Astrocyte (in vitro differentiated cells and primary cell): Measurements from ENCODE around the gene IL13. TPM values are rescaled to one million over a fixed set of nuclear protein-coding genes. Genes with fewer than 3 reads are reported as not detected.

Experiments used
- DNase-seq: peaks from one replicate; pipeline ENCODE4 v3.0.0-alpha.2; 2010; ENCODE audit warnings: low read depth
- FAIRE-seq: peaks from 2 replicates; lab custom pipeline; 2011; peaks lifted over from hg19 to GRCh38; lab: Jason Lieb, UNC
- H2AFZ ChIP-seq: 2 replicates; pipeline ENCODE4 v1.6.0; 2012; ENCODE audit warnings: low read depth, low read length, inconsistent platforms
- H3K27ac ChIP-seq: 2 replicates; pipeline ENCODE4 v1.5.1; 2011; ENCODE audit warnings: low read depth, low read length, inconsistent platforms
- H3K27me3 ChIP-seq: 2 replicates; pipeline ENCODE4 v1.6.0; 2011; ENCODE audit warnings: low read length, inconsistent platforms; ENCODE audit not compliant: insufficient read depth
- H3K36me3 ChIP-seq: 2 replicates; pipeline ENCODE4 v1.5.1; 2011; ENCODE audit warnings: low read length, inconsistent platforms; ENCODE audit not compliant: insufficient read depth
- H3K4me1 ChIP-seq: 2 replicates; pipeline ENCODE4 v1.5.1; 2011; ENCODE audit warnings: low read length, inconsistent platforms; ENCODE audit not compliant: insufficient read depth
- H3K4me2 ChIP-seq: 2 replicates; pipeline ENCODE4 v1.6.0; 2012; ENCODE audit warnings: low read length, inconsistent platforms
- H3K4me3 ChIP-seq: 2 replicates; pipeline ENCODE4 v1.5.1; 2011; ENCODE audit warnings: low read depth, mild to moderate bottlenecking, low read length, inconsistent platforms; ENCODE audit not compliant: insufficient read depth
- H3K79me2 ChIP-seq: 2 replicates; pipeline ENCODE4 v1.6.0; 2012; ENCODE audit warnings: mild to moderate bottlenecking, low read length, inconsistent platforms; ENCODE audit not compliant: insufficient read depth
- H3K9ac ChIP-seq: 2 replicates; pipeline ENCODE4 v1.6.0; 2012; ENCODE audit warnings: mild to moderate bottlenecking, low read length, inconsistent platforms
- H3K9me3 ChIP-seq: 2 replicates; pipeline ENCODE4 v1.5.1; 2012; ENCODE audit warnings: low read depth, mild to moderate bottlenecking, low read length, inconsistent platforms; ENCODE audit not compliant: insufficient read depth
- H4K20me1 ChIP-seq: 2 replicates; pipeline ENCODE4 v1.6.0; 2012; ENCODE audit warnings: low read length, inconsistent platforms; ENCODE audit not compliant: insufficient read depth
- H3K27ac Mint-ChIP-seq: one replicate; pipeline ENCODE4 v1.8.0; 2021; ENCODE audit warnings: mild to moderate bottlenecking, mixed read lengths; ENCODE audit not compliant: unreplicated experiment
- H3K27me3 Mint-ChIP-seq: one replicate; pipeline ENCODE4 v1.8.0; 2021; ENCODE audit warnings: low read depth, mixed read lengths; ENCODE audit not compliant: unreplicated experiment
- H3K36me3 Mint-ChIP-seq: one replicate; pipeline ENCODE4 v1.8.0; 2021; ENCODE audit warnings: low read depth, mixed read lengths; ENCODE audit not compliant: unreplicated experiment
- H3K4me1 Mint-ChIP-seq: one replicate; pipeline ENCODE4 v1.8.0; 2021; ENCODE audit warnings: low read depth, mixed read lengths; ENCODE audit not compliant: unreplicated experiment
- H3K4me3 Mint-ChIP-seq: one replicate; pipeline ENCODE4 v1.8.0; 2021; ENCODE audit warnings: mild to moderate bottlenecking, moderate library complexity, mixed read lengths; ENCODE audit not compliant: unreplicated experiment
- H3K9me3 Mint-ChIP-seq: one replicate; pipeline ENCODE4 v1.8.0; 2021; ENCODE audit warnings: mild to moderate bottlenecking, mixed read lengths; ENCODE audit not compliant: unreplicated experiment
- EZH2 ChIP-seq: IDR thresholded peaks from 2 replicates; pipeline ENCODE4 v1.6.1; 2012; ENCODE audit warnings: mild to moderate bottlenecking, low read length, inconsistent platforms; ENCODE audit not compliant: insufficient read depth
- total RNA-seq: library from RNA; stranded (reverse); gene quantifications from 2 replicates; pipeline ENCODE4 v1.2.1, GENCODE V29; 2021
- TF ChIP-seq, protein P1 (sequence below): IDR thresholded peaks from 2 replicates; pipeline ENCODE4 v1.5.1; 2011; ENCODE audit warnings: low read depth, mild to moderate bottlenecking, inconsistent platforms, low read length, moderate library complexity; ENCODE audit not compliant: insufficient read depth

IL13 gene
- total RNA-seq, 1 donor from 2014 or later, result not detected

DNA sequence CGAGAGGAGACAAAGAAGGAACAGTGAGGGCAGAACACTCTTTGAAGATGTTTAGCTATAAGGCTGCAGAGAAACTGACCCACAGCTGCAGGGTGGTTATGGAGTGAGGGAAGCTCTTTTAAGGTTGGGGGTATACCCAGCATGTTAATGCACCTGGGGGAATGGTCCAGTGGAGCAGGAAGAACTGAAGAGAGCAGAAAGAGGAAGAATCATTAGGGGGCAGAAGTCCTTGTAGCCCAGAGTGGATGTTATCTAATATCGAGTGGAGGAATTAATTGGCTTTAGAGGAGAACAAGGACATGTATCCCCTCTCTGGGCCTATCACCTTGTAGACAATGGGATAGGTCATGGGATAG is 23.5 kb downstream of the IL13 start:
- peaks cover 5% of the 10 kb centered on the region for H3K36me3 Mint-ChIP-seq
- H3K4me3 ChIP-seq, result no peak overlapping the region
- H3K27me3 Mint-ChIP-seq, result no peaks in the 10 kb centered on the region
- no peaks in the 10 kb centered on the region for H3K27me3 ChIP-seq
- TF ChIP-seq EZH2, result no peak
- TF ChIP-seq, protein P1, sequence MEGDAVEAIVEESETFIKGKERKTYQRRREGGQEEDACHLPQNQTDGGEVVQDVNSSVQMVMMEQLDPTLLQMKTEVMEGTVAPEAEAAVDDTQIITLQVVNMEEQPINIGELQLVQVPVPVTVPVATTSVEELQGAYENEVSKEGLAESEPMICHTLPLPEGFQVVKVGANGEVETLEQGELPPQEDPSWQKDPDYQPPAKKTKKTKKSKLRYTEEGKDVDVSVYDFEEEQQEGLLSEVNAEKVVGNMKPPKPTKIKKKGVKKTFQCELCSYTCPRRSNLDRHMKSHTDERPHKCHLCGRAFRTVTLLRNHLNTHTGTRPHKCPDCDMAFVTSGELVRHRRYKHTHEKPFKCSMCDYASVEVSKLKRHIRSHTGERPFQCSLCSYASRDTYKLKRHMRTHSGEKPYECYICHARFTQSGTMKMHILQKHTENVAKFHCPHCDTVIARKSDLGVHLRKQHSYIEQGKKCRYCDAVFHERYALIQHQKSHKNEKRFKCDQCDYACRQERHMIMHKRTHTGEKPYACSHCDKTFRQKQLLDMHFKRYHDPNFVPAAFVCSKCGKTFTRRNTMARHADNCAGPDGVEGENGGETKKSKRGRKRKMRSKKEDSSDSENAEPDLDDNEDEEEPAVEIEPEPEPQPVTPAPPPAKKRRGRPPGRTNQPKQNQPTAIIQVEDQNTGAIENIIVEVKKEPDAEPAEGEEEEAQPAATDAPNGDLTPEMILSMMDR, result no peak
- H3K9ac ChIP-seq, result no peak overlapping the region
- H3K4me1 ChIP-seq, result peaks cover 13% of the 10 kb centered on the region
- no peaks in the 10 kb centered on the region for H3K79me2 ChIP-seq
- H3K4me1 Mint-ChIP-seq, result peaks cover 23% of the 10 kb centered on the region
- H3K27ac ChIP-seq, result no peak overlapping the region
- no peak overlapping the region for H3K27ac Mint-ChIP-seq
- peaks cover 4% of the 10 kb centered on the region for H3K9me3 Mint-ChIP-seq
- H3K4me2 ChIP-seq, result no peak overlapping the region
- H3K4me3 Mint-ChIP-seq, result no peak overlapping the region
- no peaks in the 10 kb centered on the region for H4K20me1 ChIP-seq
- no peaks in the 10 kb centered on the region for H3K36me3 ChIP-seq
- no peak overlapping the region for H2AFZ ChIP-seq
- no peak for DNase-seq
- FAIRE-seq, result no peak
- no peaks in the 10 kb centered on the region for H3K9me3 ChIP-seq

DNA sequence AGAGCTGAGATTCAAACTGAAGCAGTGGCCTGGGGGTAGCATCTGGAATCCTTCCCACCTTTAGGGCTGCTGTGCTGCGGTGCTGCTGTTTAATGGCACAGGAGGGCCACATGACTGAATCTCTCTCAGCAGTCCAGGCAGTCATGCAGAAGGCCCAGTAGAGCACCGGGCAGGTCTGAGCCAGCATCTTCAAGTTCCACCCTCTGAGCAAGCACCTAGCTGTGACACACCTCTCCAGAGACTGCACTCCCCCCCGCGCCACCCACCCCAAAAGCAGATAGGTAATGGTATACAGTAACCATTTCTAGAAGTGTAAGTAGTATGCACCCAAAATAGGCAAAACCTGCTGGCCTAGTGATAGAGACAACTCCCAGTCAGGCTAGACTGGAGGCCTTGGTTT is 24.0 kb downstream of the IL13 start:
- no peak overlapping the region for H2AFZ ChIP-seq
- peaks cover 5% of the 10 kb centered on the region for H3K36me3 Mint-ChIP-seq
- no peak overlapping the region for H3K9ac ChIP-seq
- H3K27me3 ChIP-seq, result no peaks in the 10 kb centered on the region
- H3K27me3 Mint-ChIP-seq, result no peaks in the 10 kb centered on the region
- FAIRE-seq (no peak), DNase-seq (no peak)
- H3K79me2 ChIP-seq, result no peaks in the 10 kb centered on the region
- H3K4me1 ChIP-seq, result peaks cover 10% of the 10 kb centered on the region
- no peak overlapping the region for H3K4me3 ChIP-seq
- no peaks in the 10 kb centered on the region for H4K20me1 ChIP-seq
- H3K27ac ChIP-seq, result no peak overlapping the region
- H3K9me3 ChIP-seq, result no peaks in the 10 kb centered on the region
- H3K36me3 ChIP-seq, result no peaks in the 10 kb centered on the region
- H3K4me3 Mint-ChIP-seq, result no peak overlapping the region
- H3K27ac Mint-ChIP-seq, result no peak overlapping the region
- peaks cover 18% of the 10 kb centered on the region for H3K4me1 Mint-ChIP-seq
- no peak overlapping the region for H3K4me2 ChIP-seq
- peaks cover 6% of the 10 kb centered on the region for H3K9me3 Mint-ChIP-seq
- TF ChIP-seq, protein P1, result no peak
- TF ChIP-seq EZH2, result no peak

DNA sequence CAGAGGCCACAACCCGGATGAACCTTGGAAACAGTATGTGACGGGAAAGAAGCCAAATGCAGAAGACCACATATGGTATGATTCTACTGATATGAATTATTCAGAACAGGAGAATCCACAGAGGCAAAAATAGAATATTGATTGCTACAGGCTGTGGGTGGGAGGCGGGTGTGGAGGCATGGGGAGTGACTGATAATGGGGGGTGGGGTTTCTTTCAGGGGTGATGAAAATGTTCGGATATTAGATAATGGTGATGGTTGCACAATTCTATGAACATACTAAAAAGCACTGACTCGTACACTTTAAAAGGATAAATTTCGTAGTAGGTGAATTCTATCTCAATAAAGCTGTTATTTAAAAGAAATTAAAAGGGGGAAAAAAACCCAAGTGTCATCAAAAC is 26.5 kb downstream of the IL13 start:
- Histone ChIP-seq H3K4me3 (no peak overlapping the region), H4K20me1 (no peaks in the 10 kb centered on the region), H3K36me3 (no peaks in the 10 kb centered on the region), H3K27me3 (no peaks in the 10 kb centered on the region), H2AFZ (no peak overlapping the region), H3K4me1 (no peaks in the 10 kb centered on the region), H3K9me3 (no peaks in the 10 kb centered on the region), H3K79me2 (no peaks in the 10 kb centered on the region), H3K27ac (no peak overlapping the region), H3K4me2 (no peak overlapping the region), H3K9ac (no peak overlapping the region)
- no peak for TF ChIP-seq EZH2
- TF ChIP-seq, protein P1, result no peak
- no peak overlapping the region for H3K27ac Mint-ChIP-seq
- peaks cover 5% of the 10 kb centered on the region for H3K36me3 Mint-ChIP-seq
- FAIRE-seq (no peak), DNase-seq (no peak)
- H3K4me3 Mint-ChIP-seq, result no peak overlapping the region
- H3K27me3 Mint-ChIP-seq, result no peaks in the 10 kb centered on the region
- H3K4me1 Mint-ChIP-seq, result peaks cover 6% of the 10 kb centered on the region
- peaks cover 7% of the 10 kb centered on the region for H3K9me3 Mint-ChIP-seq
